Activated CD4-positive, alpha-beta T cell treated with anti-CD3 and anti-CD28 coated beads, Interleukin-2, amount 50 U/mL, for 48 hours (primary cell): ENCODE data around the gene PDE3A.
"Not testable (repeated sequence)": the region's sequence is repeated elsewhere in the genome, so short reads cannot be mapped to it uniquely, and the experiment has no call there.

ENCODE experiments used
- DNase-seq, 2 experiments: peaks; one replicate each; pipeline ENCODE4 v3.0.0-alpha.2; 2020

The PDE3A gene

GRCh38 chr12:20375560-20375959, 7.2 kb downstream of the PDE3A start:
- DNase-seq: no peak

- no peak for DNase-seq
Observed at GRCh38 chr12:20376984-20377383, 8.6 kb downstream of the PDE3A start.

- DNase-seq: no peak
Observed at GRCh38 chr12:20377750-20378149, 9.4 kb downstream of the PDE3A start.

GRCh38 chr12:20382117-20382516, 13.8 kb downstream of the PDE3A start:
- no peak for DNase-seq

- no peak for DNase-seq
Observed at GRCh38 chr12:20383612-20384011, 15.3 kb downstream of the PDE3A start.

- DNase-seq: not testable (repeated sequence)
Observed at GRCh38 chr12:20384836-20385235, 16.5 kb downstream of the PDE3A start.

GRCh38 chr12:20390846-20391245, 22.5 kb downstream of the PDE3A start:
- DNase-seq: no peak

- no peak for DNase-seq
Observed at GRCh38 chr12:20392339-20392738, 24.0 kb downstream of the PDE3A start.

GRCh38 chr12:20393707-20394106, 25.4 kb downstream of the PDE3A start:
- DNase-seq: no peak

- no peak for DNase-seq
Observed at GRCh38 chr12:20395791-20396550, 27.6 kb downstream of the PDE3A start.

GRCh38 chr12:20398686-20399085, 30.3 kb downstream of the PDE3A start:
- no peak for DNase-seq

GRCh38 chr12:20400003-20400402, 31.7 kb downstream of the PDE3A start:
- no peak for DNase-seq

GRCh38 chr12:20403230-20403629, 34.9 kb downstream of the PDE3A start:
- no peak for DNase-seq

- DNase-seq: no peak
Observed at GRCh38 chr12:20404576-20405346, 36.4 kb downstream of the PDE3A start.

- no peak for DNase-seq
Observed at GRCh38 chr12:20409607-20410377, 41.5 kb downstream of the PDE3A start.

- DNase-seq: no peak
Observed at GRCh38 chr12:20410734-20411133, 42.4 kb downstream of the PDE3A start.

- DNase-seq: no peak
Observed at GRCh38 chr12:20411345-20411744, 43.0 kb downstream of the PDE3A start.

GRCh38 chr12:20415028-20415427, 46.7 kb downstream of the PDE3A start:
- DNase-seq: no peak

GRCh38 chr12:20415641-20416040, 47.3 kb downstream of the PDE3A start:
- no peak for DNase-seq

- no peak for DNase-seq
Observed at GRCh38 chr12:20420557-20420956, 52.2 kb downstream of the PDE3A start.

- no peak for DNase-seq
Observed at GRCh38 chr12:20421421-20421820, 53.1 kb downstream of the PDE3A start.

- no peak for DNase-seq
Observed at GRCh38 chr12:20423557-20423956, 55.2 kb downstream of the PDE3A start.

- no peak for DNase-seq
Observed at GRCh38 chr12:20424841-20425240, 56.5 kb downstream of the PDE3A start.

- DNase-seq: no peak
Observed at GRCh38 chr12:20426191-20426590, 57.9 kb downstream of the PDE3A start.
